ENCODE results near the gene BTNL8. TPM values are rescaled to one million over a fixed set of nuclear protein-coding genes. Genes with fewer than 3 reads are reported as not detected.

Gene BTNL8
- total RNA-seq, 5 donors from 2014 or later (not counting 1 experiment from before 2014, with no cell fraction given): not detected

DNA sequence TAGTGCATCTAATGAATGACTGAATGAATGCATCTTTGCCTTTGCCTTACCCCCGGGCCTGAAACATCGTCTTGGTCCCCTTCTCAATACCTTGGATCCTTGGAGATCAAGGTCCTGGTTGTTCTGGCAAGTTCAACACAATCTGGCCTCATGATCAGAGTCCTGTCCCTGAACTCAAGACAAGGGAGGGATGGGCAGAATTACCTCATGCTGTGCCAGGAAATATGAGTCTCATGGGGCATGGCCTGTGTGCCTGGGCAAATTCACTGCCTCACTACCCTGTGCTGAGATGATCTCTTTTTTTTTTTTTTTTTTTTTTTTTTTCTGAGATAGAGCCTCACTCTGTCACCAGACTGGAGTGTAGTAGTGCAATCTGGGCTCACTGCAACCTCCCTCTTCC is 89.1 kb downstream of the BTNL8 start:
- Mint-ChIP-seq H3K9me3 (no peaks in the 10 kb centered on the region), H3K4me3 (no peak overlapping the region), H3K4me1 (no peaks in the 10 kb centered on the region), H3K27me3 (peaks cover 4 to 35% of the 10 kb centered on the region in 2 donors), H3K36me3 (no peaks in the 10 kb centered on the region), H3K27ac (no peak overlapping the region)
- Histone ChIP-seq H3K4me3 (ENCODE audit: control insufficient read depth in 1 of 2, extremely low read depth in 1 of 2, low read length in 1 of 2) (no peak overlapping the region), H3K27ac (ENCODE audit: low read length) (no peak overlapping the region), H3K9me3 (no peaks in the 10 kb centered on the region), H3K4me1 (ENCODE audit: control insufficient read depth in 1 of 2, extremely low read depth in 1 of 2, insufficient read depth in 2 of 2, low read length in 2 of 2) (no peaks in the 10 kb centered on the region), H3K27me3 (replicated peaks in 1 of 2; ENCODE audit: control insufficient read depth in 2 of 2, extremely low read depth in 1 of 2, insufficient read depth in 2 of 2, low read length in 1 of 2) (peaks cover 0 to 26% of the 10 kb centered on the region in 2 experiments), H3K36me3 (ENCODE audit: control insufficient read depth in 2 of 2, extremely low read depth in 1 of 2, insufficient read depth in 1 of 2, low read length in 1 of 2) (no peaks in the 10 kb centered on the region)
- ChIA-PET CTCF (no interaction called here), POLR2A (no interaction called here)
- DNase-seq (no peak), ATAC-seq (replicated peaks in 1 of 4) (no peak)
- 85% methylated on average over 2 of the region's 2 CpGs for WGBS (ENCODE audit: insufficient coverage)

DNA sequence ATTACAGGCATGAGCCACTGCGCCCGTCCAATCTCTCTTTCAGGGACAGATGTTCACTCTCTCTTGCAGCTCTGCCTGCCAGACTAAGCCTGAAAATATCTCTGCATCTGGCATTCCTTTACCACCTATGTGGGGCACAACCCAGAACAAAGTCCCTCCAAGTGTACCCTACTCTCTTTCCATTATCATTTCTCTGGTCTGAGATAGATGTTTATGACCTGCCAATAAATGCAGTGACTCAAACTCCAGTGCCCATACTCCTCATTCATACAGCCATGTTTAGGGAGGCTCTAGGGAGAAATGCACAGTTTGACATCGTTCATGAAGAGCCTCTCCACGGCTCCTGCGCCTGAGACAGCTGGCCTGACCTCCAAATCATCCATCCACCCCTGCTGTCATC is 89.6 kb downstream of the BTNL8 start, which contains the start of gene BTNL3:
BTNL3 (plus strand) TSS at position 255 of the 400 bp plus-strand sequence. CDS start 183 bp downstream, outside the sequence.
- Mint-ChIP-seq H3K36me3 (no peaks in the 10 kb centered on the region), H3K27ac (no peak within 1 kb of the TSS), H3K27me3 (peaks cover 4 to 35% of the 10 kb centered on the region in 2 donors), H3K4me1 (no peaks in the 10 kb centered on the region), H3K4me3 (no peak within 1 kb of the TSS), H3K9me3 (no peaks in the 10 kb centered on the region)
- Histone ChIP-seq H3K27me3 (replicated peaks in 1 of 2; ENCODE audit: control insufficient read depth in 2 of 2, extremely low read depth in 1 of 2, insufficient read depth in 2 of 2, low read length in 1 of 2) (peaks cover 0 to 26% of the 10 kb centered on the region in 2 experiments), H3K4me1 (ENCODE audit: control insufficient read depth in 1 of 2, extremely low read depth in 1 of 2, insufficient read depth in 2 of 2, low read length in 2 of 2) (no peaks in the 10 kb centered on the region), H3K27ac (ENCODE audit: low read length) (no peak within 1 kb of the TSS), H3K4me3 (ENCODE audit: control insufficient read depth in 1 of 2, extremely low read depth in 1 of 2, low read length in 1 of 2) (no peak within 1 kb of the TSS), H3K36me3 (ENCODE audit: control insufficient read depth in 2 of 2, extremely low read depth in 1 of 2, insufficient read depth in 1 of 2, low read length in 1 of 2) (no peaks in the 10 kb centered on the region), H3K9me3 (no peaks in the 10 kb centered on the region)
- POLR2A ChIA-PET: no interaction called here
- WGBS (ENCODE audit: insufficient coverage): 81% methylated on average over 5 of the region's 5 CpGs
- ATAC-seq (replicated peaks in 1 of 4) (no peak), DNase-seq (no peak)
- CTCF ChIA-PET: no interaction called here

DNA sequence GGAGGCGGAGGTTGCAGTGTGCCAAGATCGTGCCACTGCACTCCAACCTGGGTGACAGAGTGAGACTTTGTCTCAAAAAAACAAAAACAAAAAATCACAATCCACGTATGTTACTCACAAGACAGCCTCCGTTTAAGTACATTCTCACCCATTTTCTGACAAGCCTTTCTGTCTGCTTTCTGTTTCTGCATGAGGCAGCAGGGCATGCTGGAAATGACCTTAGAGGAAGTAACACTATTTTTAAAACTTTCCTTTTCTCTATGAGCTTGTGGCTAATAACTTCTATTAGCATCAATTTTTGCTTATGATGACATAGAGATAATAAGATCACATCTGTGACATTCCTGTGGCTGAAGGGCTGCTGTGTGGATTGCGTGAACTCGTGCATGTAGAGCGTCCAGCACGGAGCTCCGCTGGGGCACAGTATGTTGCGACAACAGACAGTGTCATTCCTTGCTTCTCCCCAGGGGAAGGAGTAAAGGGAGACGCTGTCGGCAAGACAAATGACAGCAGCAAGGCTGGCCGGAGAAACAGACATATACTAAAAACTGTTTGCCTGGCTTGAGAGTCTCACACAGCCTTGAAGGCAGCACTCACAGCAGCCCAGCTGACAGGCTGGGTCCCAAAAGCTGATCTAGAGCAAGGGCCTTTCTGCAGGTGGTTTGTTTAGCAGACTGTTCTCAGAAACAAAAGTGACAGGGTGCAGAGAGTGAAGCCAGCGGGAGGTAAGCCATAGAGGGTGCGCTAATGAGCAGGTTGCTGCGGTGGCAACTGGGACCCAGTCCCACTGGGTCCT is 91.3 kb downstream of the BTNL8 start:
- POLR2A ChIA-PET: no interaction called here
- Mint-ChIP-seq H3K36me3 (peaks cover 3% of the 10 kb centered on the region), H3K9me3 (peaks cover 0 to 8% (median 3%) of the 10 kb centered on the region in 3 donors), H3K4me3 (no peak overlapping the region), H3K27me3 (peaks cover 4 to 39% of the 10 kb centered on the region in 2 donors), H3K4me1 (no peaks in the 10 kb centered on the region), H3K27ac (no peak overlapping the region)
- H3K27ac ChIP-seq (ENCODE audit: low read length): no peak overlapping the region
- ATAC-seq (replicated peaks in 1 of 4) (no peak), DNase-seq (no peak)
- WGBS (ENCODE audit: insufficient coverage): 81% methylated on average over 16 of the region's 16 CpGs
- CTCF ChIA-PET: no interaction called here
- no peaks in the 10 kb centered on the region for H3K36me3 ChIP-seq (ENCODE audit: control insufficient read depth in 2 of 2, extremely low read depth in 1 of 2, insufficient read depth in 1 of 2, low read length in 1 of 2)
- no peaks in the 10 kb centered on the region for H3K9me3 ChIP-seq
- no peak overlapping the region for H3K4me3 ChIP-seq (ENCODE audit: control insufficient read depth in 1 of 2, extremely low read depth in 1 of 2, low read length in 1 of 2)
- H3K27me3 ChIP-seq (replicated peaks in 1 of 2; ENCODE audit: control insufficient read depth in 2 of 2, extremely low read depth in 1 of 2, insufficient read depth in 2 of 2, low read length in 1 of 2): peaks cover 0 to 26% of the 10 kb centered on the region in 2 experiments
- H3K4me1 ChIP-seq (ENCODE audit: control insufficient read depth in 1 of 2, extremely low read depth in 1 of 2, insufficient read depth in 2 of 2, low read length in 2 of 2): no peaks in the 10 kb centered on the region

DNA sequence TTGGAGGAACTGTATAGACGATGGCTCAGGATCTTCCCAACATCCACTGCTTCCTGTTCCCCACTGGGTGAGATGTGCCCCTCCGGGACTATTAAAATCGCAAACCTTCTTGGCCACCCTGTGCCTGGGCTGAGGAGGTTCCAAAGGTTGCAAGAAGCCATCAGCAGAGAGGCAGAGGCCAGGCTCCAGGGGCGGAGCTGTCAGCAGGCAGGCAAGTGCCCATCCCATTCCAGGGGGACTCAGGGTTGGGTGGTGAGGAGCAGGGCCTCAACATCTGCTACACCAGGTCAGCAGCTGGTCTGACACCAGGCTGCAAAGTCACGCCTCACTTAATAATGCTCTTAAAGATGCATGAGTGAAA is 91.9 kb downstream of the BTNL8 start:
- H3K4me1 ChIP-seq (ENCODE audit: control insufficient read depth in 1 of 2, extremely low read depth in 1 of 2, insufficient read depth in 2 of 2, low read length in 2 of 2): no peaks in the 10 kb centered on the region
- no peak overlapping the region for H3K4me3 Mint-ChIP-seq
- no peaks in the 10 kb centered on the region for H3K4me1 Mint-ChIP-seq
- ATAC-seq (replicated peaks in 1 of 4): no peak
- DNase-seq: no peak
- no peak overlapping the region for H3K4me3 ChIP-seq (ENCODE audit: control insufficient read depth in 1 of 2, extremely low read depth in 1 of 2, low read length in 1 of 2)
- ChIA-PET POLR2A (no interaction called here), CTCF (no interaction called here)
- no peaks in the 10 kb centered on the region for H3K9me3 ChIP-seq
- peaks cover 4 to 39% of the 10 kb centered on the region in 2 donors for H3K27me3 Mint-ChIP-seq
- peaks cover 3% of the 10 kb centered on the region for H3K36me3 Mint-ChIP-seq
- WGBS (ENCODE audit: insufficient coverage): 100% methylated on average over 2 of the region's 5 CpGs
- no peak overlapping the region for H3K27ac ChIP-seq (ENCODE audit: low read length)
- no peak overlapping the region for H3K27ac Mint-ChIP-seq
- H3K27me3 ChIP-seq (replicated peaks in 1 of 2; ENCODE audit: control insufficient read depth in 2 of 2, extremely low read depth in 1 of 2, insufficient read depth in 2 of 2, low read length in 1 of 2): peaks cover 0 to 26% of the 10 kb centered on the region in 2 experiments
- no peaks in the 10 kb centered on the region for H3K36me3 ChIP-seq (ENCODE audit: control insufficient read depth in 2 of 2, extremely low read depth in 1 of 2, insufficient read depth in 1 of 2, low read length in 1 of 2)
- H3K9me3 Mint-ChIP-seq: peaks cover 0 to 8% (median 3%) of the 10 kb centered on the region in 3 donors

Other genes with a start within 250 kb of the BTNL8 start
- gene FLT4, start 249.6 kb upstream of the BTNL8 start, total RNA-seq: 10 to 100 TPM in 1 of 5 donors, 1 to 10 TPM in 4; 5.0 to 11.6 (median 8.6) TPM
- not detected for gene OR2Y1, start 159.1 kb upstream of the BTNL8 start, total RNA-seq
- 100 to 1,000 TPM in 3 of 5 donors, 10 to 100 TPM in 2; 83.1 to 198 (median 145) TPM for gene MGAT1, start 96.4 kb upstream of the BTNL8 start, total RNA-seq
- gene ZFP62, start 37.9 kb upstream of the BTNL8 start, total RNA-seq: 10 to 100 TPM; 26.9 to 61.7 (median 54.9) TPM
- gene BTNL3, start 89.7 kb downstream of the BTNL8 start, total RNA-seq: not detected
- under 1 TPM in 3 of 5 donors, not detected in 2; 0.41 to 0.95 (median 0.66) TPM for gene BTNL9, start 141.1 kb downstream of the BTNL8 start, total RNA-seq
- not detected for gene OR2V1, start 232.0 kb downstream of the BTNL8 start, total RNA-seq
- gene OR2V2, start 248.4 kb downstream of the BTNL8 start, total RNA-seq: not detected

Measured in T-cell (primary cell).